ENCODE results near the gene CBX3. TPM values are rescaled to one million over a fixed set of nuclear protein-coding genes. Genes with fewer than 3 reads are reported as not detected.

Gene CBX3
- 44.7 and 76.1 TPM in 2 replicates for total RNA-seq

GRCh38 chr7:26201247-26202018, at the start of gene CBX3:
Gene CBX3 (plus strand): TSS chr7:26201745. CDS start chr7:26202999, 1,254 bp downstream.

GRCh38 chr7:26151953-26152781, 49.4 kb upstream of the CBX3 start, which contains the start of gene NFE2L3:
Gene NFE2L3 (plus strand): TSS chr7:26152198. CDS start chr7:26152499, 301 bp downstream.

GRCh38 chr7:26200444-26201246, 900 bp upstream of the CBX3 start, which contains the start of gene HNRNPA2B1:
Gene HNRNPA2B1 (minus strand): TSS chr7:26200746. CDS start chr7:26200577, 169 bp downstream.

Other genes starting within 250 kb of the CBX3 start
- 25.9 and 34.5 TPM in 2 replicates for gene NFE2L3, start 49.5 kb upstream of the CBX3 start, total RNA-seq
- 75.9 and 170 TPM in 2 replicates for gene HNRNPA2B1, start 999 bp upstream of the CBX3 start, total RNA-seq
- gene SNX10, start 90.1 kb downstream of the CBX3 start, total RNA-seq, result 3.9 and 4.1 TPM in 2 replicates